DND-41 (cell line): ENCODE data around the gene DQX1.

Source experiments
- ATAC-seq: fragments of 200-7000 bp; cut with Tn5 transposase; 3 replicates; pipeline ENCODE4 v1.9.1; 2021; ENCODE audit warnings: low read depth; ENCODE audit not compliant: insufficient read depth
- DNase-seq: peaks from one replicate; pipeline ENCODE4 v3.0.0-alpha.2; 2020
- H2AFZ ChIP-seq: 2 replicates; pipeline ENCODE4 v1.6.0; 2012; ENCODE audit warnings: low read depth, low read length
- H3K27ac ChIP-seq: 2 replicates; pipeline ENCODE4 v1.5.1; 2012; ENCODE audit warnings: low read length, inconsistent platforms
- H3K27me3 ChIP-seq: fragments of 200-600 bp; sonication (generic); 2 replicates; pipeline ENCODE4 v1.6.0; 2012; ENCODE audit warnings: low read length, mild to moderate bottlenecking, inconsistent platforms; ENCODE audit not compliant: insufficient read depth, poor library complexity
- H3K36me3 ChIP-seq: 2 replicates; pipeline ENCODE4 v1.5.1; 2012; ENCODE audit warnings: low read length, inconsistent platforms; ENCODE audit not compliant: insufficient read depth
- H3K4me1 ChIP-seq: 2 replicates; pipeline ENCODE4 v1.5.1; 2012; ENCODE audit warnings: mild to moderate bottlenecking, low read length; ENCODE audit not compliant: insufficient read depth
- H3K4me2 ChIP-seq: 2 replicates; pipeline ENCODE4 v1.6.0; 2012; ENCODE audit warnings: mild to moderate bottlenecking, moderate library complexity, low read length, inconsistent platforms; ENCODE audit not compliant: insufficient read depth
- H3K4me3 ChIP-seq, 2 experiments: fragments of 200-600 bp in 1 of 2; shearing (Covaris generic) in 1 of 2; 2 replicates each; pipeline ENCODE4 v1.5.1; 2012 to 2016; ENCODE audit warnings: inconsistent platforms in 2 of 2, low read length in 2 of 2, mild to moderate bottlenecking in 2 of 2, low read depth in 1 of 2, moderate library complexity in 1 of 2
- H3K79me2 ChIP-seq: 2 replicates; pipeline ENCODE4 v1.6.0; 2012; ENCODE audit warnings: low read length, inconsistent platforms; ENCODE audit not compliant: insufficient read depth
- H3K9ac ChIP-seq: 2 replicates; pipeline ENCODE4 v1.6.0; 2012; ENCODE audit warnings: low read depth, mild to moderate bottlenecking, inconsistent platforms, low read length, moderate library complexity
- H3K9me3 ChIP-seq: 2 replicates; pipeline ENCODE4 v1.5.1; 2012; ENCODE audit warnings: low read length, moderate library complexity, mild to moderate bottlenecking, inconsistent platforms; ENCODE audit not compliant: insufficient read depth, severe bottlenecking
- H4K20me1 ChIP-seq: 2 replicates; pipeline ENCODE4 v1.6.0; 2012; ENCODE audit warnings: low read length; ENCODE audit not compliant: insufficient read depth
- CTCF ChIP-seq: IDR thresholded peaks from 2 replicates; pipeline ENCODE4 v1.5.1; 2012; ENCODE audit warnings: borderline replicate concordance, low read length, moderate library complexity, mild to moderate bottlenecking; ENCODE audit not compliant: poor library complexity, severe bottlenecking; ENCODE audit errors: extremely low read depth
- EZH2 ChIP-seq: IDR thresholded peaks from 3 replicates; pipeline ENCODE4 v1.6.1; 2012; ENCODE audit warnings: borderline replicate concordance, low read depth, mild to moderate bottlenecking, moderate library complexity, low read length, inconsistent platforms; ENCODE audit not compliant: severe bottlenecking

The DQX1 gene

GRCh38 chr2:74537140-74537539, 11.1 kb upstream of the DQX1 start:
- Histone ChIP-seq H3K9me3 (no peaks in the 10 kb centered on the region), H3K27ac (no peak overlapping the region), H3K27me3 (peaks cover 5% of the 10 kb centered on the region), H3K4me2 (no peak overlapping the region), H3K9ac (no peak overlapping the region), H3K79me2 (no peaks in the 10 kb centered on the region), H2AFZ (no peak overlapping the region), H3K4me3 (no peak overlapping the region), H3K4me1 (no peaks in the 10 kb centered on the region), H3K36me3 (peaks cover 16% of the 10 kb centered on the region), H4K20me1 (no peaks in the 10 kb centered on the region)
- ATAC-seq (no peak), DNase-seq (no peak)
- TF ChIP-seq CTCF (no peak), EZH2 (no peak)

- DNase-seq (no peak), ATAC-seq (peak; percentile 23; the same call in 1 of the 3 replicates)
- H3K4me3 ChIP-seq, result no peak overlapping the region
- H3K4me2 ChIP-seq, result no peak overlapping the region
- no peak overlapping the region for H2AFZ ChIP-seq
- no peak overlapping the region for H3K27ac ChIP-seq
- H3K9ac ChIP-seq, result no peak overlapping the region
- H4K20me1 ChIP-seq, result no peaks in the 10 kb centered on the region
- H3K36me3 ChIP-seq, result peaks cover 23% of the 10 kb centered on the region
- H3K27me3 ChIP-seq, result peaks cover 5% of the 10 kb centered on the region
- H3K79me2 ChIP-seq, result no peaks in the 10 kb centered on the region
- no peaks in the 10 kb centered on the region for H3K9me3 ChIP-seq
- no peak for TF ChIP-seq EZH2
- TF ChIP-seq CTCF, result no peak
- H3K4me1 ChIP-seq, result peaks cover 7% of the 10 kb centered on the region
Observed at GRCh38 chr2:74536166-74536950, 10.3 kb upstream of the DQX1 start.

GRCh38 chr2:74535440-74535965, 9.5 kb upstream of the DQX1 start:
- no peak for DNase-seq
- no peak overlapping the region for H3K4me2 ChIP-seq
- H4K20me1 ChIP-seq, result no peaks in the 10 kb centered on the region
- peaks cover 8% of the 10 kb centered on the region for H3K79me2 ChIP-seq
- TF ChIP-seq EZH2 (no peak), CTCF (no peak)
- no peak overlapping the region for H3K4me3 ChIP-seq
- H3K27ac ChIP-seq, result no peak overlapping the region
- H3K9me3 ChIP-seq, result no peaks in the 10 kb centered on the region
- peaks cover 31% of the 10 kb centered on the region for H3K36me3 ChIP-seq
- ATAC-seq, result no peak
- peaks cover 5% of the 10 kb centered on the region for H3K27me3 ChIP-seq
- peaks cover 16% of the 10 kb centered on the region for H3K4me1 ChIP-seq
- H2AFZ ChIP-seq, result no peak overlapping the region
- H3K9ac ChIP-seq, result no peak overlapping the region
